Measurements from ENCODE around the gene MYCBP2.
"Not testable (repeated sequence)": the region's sequence is repeated elsewhere in the genome, so short reads cannot be mapped to it uniquely, and the experiment has no call there.

The MYCBP2 gene

DNA sequence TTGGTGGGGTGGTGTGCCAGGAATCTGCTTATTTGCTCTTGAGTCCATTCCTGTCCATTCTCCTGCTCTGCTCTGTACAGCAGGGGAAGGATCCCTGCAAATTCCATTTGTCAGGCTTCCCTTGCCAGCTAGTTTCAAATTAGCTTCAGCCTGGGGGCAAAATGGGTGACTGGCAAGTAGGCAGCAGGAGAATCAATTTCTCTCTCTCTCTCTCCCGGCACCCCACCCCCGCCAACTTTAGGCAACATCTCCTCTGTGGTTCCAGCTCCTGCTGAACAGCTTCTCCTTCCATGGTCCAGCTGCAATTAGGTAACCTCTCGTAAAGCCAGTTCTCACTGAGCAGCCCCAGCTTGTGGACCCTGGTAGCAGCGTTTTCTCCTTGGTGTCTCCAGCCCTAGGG, 6.7 kb upstream of the MYCBP2 start:
- no peak for DNase-seq

DNA sequence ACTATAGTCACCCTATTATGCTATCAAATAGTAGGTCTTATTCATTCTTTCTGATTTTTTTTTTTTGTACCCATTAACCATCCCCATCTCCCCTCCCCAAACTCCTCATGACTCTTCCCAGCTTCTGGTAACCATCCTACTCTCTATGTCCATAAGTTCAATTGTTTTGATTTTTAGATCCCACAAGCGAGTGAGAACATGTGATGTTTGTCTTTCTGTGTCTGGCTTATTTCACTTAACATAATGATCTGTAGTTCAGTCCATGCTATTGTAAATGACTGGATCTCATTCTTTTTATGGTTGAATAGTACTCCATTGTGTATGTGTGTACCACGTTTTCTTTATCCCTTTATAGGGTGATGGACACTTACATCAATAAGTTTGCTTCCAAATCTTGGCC, 4.5 kb upstream of the MYCBP2 start:
- no peak for DNase-seq

DNA sequence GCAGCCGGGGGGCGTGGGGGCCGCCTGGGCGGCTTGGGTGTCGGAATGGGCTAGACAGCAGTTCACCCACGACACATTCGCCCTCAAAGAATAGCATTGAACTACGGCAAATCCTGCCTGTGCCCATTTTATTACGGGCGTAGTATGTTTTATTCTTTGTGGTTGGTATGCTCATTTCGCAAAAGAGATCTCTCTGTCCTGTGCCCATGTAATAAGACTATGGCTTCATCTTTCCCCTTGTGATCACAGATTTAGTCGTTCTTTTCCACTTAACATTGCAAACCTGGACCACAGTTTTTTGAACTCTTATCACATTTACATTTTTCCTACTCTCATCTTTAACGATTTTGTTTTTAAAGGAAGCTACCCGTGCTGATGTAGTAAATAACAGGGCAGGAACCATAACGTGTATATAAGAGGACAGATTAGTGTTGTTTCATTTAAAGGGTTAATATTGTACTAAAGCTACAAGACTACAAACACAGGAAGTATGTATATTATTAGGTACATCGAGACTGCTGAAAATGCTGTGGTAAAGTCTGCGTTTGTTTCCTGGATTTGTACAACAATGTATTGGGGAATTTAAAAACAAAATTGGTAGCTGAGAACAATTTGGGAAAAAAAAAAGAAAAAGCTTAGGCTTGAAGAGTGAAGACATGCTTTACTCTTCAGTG, 3.2 kb upstream of the MYCBP2 start:
- no peak for DNase-seq

DNA sequence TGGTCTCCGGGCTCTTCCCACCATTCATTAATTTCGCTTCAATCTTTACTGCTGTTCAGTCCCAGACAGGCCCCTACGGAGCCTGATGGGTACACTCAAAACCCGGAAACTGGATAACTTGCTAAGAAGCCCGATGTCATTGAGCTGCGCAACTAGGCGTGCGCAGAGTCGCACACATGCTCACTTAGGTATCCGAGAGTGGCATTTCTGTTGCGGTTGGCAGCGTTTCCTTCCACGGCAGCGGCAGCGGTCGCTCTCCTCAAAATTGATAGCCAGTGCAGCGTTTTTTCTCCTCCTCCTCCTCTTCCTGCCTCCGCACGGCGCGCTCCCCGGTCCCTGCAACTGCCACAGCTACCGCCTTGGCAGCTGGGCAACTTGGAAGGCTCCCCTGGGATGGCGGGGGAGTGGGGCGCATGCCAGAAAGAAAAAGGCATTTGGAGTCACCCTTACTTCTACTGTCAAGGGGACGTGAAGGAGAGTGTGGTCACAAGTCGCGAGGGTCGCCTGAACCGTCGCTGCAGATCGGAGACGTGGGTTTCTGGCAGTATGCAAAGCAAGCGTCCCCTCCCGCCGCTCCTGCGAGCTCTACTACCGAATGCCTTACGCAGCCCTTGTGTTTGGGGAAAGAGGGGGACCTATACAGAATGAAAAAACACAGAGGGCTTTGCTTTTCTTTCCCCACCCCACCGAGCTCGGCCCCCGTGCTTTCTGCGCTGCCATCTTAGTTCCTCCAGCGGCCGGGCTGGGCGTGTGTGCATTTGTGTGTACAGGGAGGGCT, 2.4 kb upstream of the MYCBP2 start:
- DNase-seq = peak; percentile 60

DNA sequence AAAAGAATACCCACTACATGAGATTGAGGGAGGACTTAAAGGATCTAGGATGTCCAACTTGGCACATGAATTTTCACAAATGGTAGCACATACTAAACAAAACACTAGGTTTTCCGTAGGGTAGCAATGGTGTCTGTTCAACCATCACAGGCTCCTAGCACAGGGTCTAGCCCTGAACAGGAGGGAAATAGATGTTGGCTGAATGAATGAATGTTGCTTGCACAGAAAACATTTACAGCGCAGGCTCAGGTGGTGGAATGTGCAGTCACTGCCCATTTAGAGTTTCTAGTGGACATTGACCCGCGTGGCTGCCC, 1.9 kb upstream of the MYCBP2 start:
- no peak for DNase-seq

DNA sequence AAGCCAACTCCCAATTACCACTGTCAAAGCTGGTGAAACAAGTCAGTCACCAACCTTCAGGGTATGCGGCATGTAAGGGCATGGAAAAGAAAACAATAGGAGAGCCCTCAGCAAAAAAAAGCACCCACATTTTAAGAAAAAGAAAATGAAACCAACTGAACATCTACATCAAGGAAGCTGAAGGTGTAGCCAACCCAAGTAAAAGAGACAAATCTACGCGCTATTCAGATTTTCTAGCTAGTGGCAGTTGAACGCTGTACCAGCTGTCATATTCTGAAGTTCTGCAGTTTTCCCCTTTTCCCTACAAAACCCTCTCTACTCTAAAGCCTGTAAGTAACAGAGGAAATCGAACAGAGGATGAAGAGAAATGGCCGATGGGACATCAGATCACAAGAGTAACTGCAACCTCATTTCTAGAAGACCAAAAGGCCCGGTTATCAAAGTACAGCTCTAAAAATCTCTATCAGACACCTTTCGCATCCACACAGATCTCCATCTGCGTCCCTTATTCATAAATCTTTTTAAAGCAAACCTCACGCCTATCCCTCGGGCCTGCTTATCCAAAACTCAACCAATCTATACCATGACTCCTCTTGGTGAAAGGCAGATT, 1.4 kb downstream of the MYCBP2 start:
- no peak for DNase-seq

DNA sequence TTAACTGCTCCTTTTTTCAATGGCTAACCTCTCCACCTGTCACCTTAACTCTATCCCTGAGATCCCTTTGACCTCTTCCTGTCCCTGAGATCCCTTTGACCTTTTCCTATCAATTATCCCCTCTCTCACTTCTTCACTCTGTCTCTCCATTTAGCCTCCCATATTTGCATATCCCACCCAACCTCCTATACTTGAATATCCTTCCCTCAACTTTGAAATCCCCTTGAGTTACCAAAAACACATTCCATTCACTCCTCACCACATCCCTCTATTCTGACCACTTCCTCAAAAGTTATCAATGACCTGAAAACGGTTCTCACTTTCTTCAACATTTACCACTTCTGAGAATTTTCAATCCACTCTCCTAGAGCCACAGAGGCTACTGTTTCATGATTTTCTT, 3.0 kb downstream of the MYCBP2 start:
- no peak for DNase-seq

DNA sequence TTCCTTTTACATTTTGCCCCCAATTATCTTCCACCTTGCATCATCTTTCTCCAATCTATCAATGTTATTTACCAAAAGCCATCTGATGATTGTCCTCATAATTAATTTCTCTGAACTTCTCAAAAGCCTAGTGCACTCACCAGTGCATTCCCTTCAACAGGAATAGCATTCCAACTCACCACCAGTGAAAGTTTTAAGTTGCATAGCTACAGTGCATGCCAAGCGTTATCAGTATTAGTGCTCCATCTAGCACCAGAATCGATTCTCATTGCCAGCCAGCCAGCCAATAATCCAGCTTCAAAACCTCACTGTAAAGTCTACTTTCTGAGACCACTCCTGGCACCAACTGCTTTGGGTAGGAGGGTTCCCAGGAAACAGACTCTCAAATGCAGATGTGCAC, 7.4 kb downstream of the MYCBP2 start:
- no peak for DNase-seq

DNA sequence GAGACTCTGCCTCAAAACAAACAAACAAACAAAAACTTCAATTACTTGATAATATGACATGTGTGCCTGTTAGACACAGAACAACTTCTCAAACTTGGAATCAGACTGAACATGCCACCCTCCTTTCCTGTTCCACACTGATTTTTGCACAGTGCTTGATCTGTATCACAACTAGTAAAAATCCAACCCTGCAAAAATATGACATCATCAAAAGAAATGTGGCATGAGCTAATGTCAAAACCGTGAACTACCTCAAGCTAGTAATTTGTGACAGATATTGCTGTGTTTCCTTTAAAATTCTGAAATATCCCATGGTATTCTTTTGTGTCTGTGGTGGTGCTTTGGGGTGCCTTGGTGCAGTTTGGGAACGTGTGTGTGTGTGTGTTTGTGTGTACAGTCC, 8.2 kb downstream of the MYCBP2 start:
- DNase-seq = no peak

DNA sequence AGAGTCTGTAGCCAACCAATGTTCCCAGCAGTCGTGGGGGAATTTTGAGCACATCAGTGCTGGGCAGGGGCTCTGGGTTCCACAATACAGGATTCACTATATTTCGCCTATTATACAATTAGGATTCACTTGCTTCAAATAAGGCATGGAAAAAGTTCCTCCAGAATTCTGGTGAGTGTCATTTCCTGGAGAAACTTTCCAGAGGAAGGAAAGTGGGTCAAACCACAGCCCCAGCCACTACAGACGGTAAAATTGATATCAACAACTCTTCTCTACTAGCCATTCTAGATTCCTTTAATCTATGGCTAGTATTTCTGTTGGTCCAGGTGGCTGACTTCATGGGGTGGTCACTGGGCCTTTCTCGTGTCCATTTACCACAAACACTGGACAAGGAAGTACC, 10.5 kb downstream of the MYCBP2 start:
- DNase-seq = no peak

DNA sequence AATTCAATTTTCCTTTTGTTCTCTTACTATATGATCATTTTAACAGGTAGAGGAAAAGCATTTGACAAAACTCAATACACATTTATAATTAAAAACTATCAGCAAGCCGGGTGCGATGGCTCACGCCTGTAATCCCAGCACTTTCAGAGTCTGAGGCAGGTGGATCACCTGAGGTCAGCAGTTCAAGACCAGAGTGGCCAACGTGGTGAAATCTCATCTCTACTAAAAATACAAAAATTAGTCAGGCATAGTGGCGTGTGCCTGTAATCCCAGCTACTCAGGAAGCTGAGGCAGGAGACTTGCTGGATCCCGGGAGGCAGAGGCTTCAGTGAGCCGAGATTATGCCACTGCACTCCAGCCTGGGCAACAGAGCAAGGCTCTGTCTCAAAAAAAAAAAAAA, 11.4 kb downstream of the MYCBP2 start:
- DNase-seq = not testable (repeated sequence)

DNA sequence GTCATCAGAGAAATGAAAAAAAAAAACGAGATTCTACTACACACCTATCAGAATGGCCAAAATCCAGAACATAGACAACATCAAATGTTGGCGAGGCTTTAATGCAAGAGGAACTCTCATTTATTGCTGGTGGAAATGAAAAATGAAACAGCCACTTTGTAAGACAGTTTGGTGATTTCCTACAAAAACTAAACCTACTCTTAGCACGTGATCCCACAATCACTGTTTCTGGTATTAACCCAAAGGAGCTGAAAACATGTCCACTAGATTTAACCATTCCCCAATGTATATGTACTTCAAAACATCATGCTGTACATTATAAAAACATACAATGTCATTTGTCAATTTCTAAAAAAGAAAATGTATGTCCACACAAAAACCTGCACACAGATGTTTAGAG, 13.0 kb downstream of the MYCBP2 start:
- DNase-seq = no peak

DNA sequence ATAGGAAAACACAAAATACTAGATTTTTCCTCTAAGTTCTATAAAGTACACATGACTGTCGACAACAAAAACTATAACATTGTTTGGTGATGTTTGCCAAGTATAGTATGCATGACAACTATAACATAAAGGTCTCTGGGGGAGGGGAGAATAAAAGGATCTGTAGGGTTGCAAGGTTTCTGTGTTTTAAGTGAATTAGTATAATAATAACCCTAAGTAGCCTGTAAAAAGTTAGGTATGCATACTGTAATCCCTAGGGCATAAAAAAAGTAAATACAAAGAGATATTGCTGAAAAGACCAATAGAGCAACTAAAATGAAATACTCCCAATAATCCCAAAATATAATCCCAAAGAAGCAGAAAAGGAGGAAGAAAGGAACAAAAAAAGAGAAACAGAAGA, 14.6 kb downstream of the MYCBP2 start:
- no peak for DNase-seq

DNA sequence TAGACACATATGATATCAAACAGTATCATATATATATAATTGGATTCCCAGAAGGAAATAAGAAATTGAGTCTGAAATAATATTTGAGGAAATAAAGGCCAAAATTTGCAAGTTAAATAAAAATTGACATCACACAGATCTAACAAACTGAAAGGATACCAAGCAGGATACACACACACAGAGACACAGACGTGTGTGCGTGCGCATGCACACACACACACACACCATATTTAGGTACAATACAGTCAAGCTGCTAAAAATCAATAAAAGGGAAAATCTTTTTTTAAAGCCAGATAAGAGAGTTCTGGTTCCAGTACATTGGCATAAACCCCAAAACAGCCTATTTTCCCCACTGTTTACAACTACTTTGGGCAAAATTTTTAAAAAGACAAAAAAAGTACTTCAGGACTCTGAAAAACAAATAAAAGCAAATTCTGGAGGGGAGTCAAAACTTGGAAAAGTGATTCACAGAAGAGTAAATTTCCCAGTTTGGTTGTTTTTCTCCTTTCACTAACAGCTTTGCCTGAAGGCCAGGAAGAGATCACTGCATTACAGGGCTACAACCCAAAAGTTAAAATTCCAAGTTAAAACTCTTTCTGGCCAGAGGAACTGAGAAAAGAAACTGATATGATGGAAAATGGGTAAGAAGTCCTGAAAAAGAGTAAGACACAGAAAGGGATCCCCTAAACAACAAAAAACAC, 16.2 kb downstream of the MYCBP2 start:
- no peak for DNase-seq

DNA sequence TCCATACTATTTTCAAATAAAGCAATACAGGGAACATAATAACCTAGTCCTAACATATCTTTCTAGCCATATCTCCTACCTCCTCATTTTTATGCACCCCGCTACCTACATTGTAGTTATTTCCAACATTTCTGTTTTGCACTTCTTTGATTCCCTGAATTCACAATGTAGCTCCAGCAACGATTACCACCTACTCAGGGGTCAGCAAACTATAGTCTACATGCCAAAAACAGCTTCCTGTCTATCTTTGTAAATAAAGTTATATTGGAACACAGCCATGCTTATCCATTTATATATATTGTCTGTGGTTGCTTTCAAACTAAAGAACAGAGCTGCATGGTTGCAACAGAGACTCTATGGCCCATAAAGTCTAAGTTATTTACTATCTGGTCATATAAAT, 16.7 kb downstream of the MYCBP2 start:
- DNase-seq = no peak

DNA sequence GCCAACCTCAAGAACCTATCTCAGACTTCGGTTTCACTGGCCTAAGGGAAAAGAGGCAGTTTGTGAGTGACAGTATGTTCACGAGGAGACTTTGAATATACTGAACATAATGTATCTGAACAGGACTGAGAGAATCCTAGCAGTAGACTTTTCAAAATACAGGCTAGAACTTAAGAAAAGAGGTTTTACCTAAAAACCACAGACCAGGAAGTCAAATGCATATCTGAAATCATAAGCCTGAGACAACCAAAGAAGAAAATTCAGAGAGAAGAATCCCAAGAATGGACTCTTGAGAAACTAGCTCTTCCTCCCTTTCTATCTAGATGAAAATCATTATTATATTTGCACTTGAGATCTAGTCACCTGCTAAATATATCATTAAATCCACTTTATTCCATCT, 17.6 kb downstream of the MYCBP2 start:
- no peak for DNase-seq

DNA sequence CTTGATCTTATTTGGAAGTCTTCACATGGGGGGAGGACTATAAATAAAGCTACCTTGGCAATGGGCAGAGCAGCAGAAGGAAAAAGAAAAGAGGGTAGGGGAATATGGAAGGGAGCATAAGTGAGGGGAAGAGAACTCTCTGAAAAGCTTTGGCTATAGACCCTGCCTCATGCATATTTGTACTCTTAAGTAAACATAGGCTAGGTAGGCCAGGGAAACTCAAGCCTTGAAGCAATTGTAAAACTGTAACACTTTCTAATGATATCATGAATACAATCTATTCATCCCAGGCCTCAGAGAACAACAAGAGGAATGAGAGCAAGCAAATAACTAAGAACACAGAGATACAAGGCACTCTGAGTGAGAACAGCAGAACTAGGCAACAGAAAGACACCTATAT, 20.4 kb downstream of the MYCBP2 start:
- DNase-seq = no peak

DNA sequence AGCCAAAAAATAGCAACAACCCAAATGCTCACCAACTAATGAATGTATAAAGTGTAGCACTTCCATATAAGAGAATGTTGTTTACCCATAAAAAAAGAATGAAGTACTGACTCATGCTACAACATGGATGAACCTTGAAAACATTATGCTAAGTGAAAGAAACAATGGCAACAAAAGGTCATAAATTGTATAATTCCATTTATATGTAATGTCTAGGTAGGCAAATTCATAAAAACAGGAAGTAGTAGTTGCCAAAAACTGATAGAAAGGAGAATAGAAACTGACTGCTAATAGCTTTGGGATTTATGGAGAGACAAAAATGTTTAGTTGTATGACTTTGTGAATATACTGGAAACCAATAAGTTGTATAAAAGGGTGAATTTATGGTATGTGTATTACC, 21.6 kb downstream of the MYCBP2 start:
- no peak for DNase-seq

DNA sequence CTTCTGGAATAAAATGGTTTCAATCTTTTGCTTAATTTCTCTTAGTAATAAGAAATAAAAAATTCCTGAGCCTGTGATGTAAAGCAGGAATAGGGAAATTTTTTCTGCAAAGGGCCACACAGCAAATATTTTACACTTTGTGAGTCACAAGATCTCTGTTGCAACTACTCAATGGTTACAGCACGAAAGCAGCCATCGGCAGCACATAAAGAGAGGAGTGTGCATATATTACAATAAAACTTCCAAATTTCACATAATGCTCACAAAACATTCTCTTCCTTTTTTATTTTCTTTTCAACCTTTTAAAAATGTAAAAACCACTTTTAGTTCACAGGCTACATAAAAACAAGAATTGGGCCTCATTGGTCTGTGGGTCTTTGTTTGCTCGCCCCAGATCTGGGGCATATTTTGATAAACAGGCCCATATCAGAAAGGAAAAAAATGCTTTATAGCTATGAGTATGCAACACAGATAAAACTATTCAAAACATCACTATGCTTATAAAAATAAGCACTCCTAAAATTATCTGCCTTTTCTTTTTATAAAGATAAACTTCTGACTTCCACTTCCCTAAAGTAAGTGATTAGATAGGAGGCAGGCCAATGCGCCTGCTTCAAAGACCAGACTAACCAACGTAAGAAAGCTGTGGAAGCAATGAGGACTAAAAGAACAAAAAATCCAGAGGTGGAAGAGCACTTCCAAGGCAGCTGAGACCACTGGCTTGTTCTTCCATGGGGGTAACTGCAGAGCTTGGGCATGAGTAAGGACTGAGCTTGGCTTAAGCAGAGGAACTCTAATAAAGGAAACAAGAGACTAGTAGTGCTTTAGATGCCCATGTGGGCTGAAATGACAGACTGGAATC, 26.5 kb downstream of the MYCBP2 start:
- no peak for DNase-seq

DNA sequence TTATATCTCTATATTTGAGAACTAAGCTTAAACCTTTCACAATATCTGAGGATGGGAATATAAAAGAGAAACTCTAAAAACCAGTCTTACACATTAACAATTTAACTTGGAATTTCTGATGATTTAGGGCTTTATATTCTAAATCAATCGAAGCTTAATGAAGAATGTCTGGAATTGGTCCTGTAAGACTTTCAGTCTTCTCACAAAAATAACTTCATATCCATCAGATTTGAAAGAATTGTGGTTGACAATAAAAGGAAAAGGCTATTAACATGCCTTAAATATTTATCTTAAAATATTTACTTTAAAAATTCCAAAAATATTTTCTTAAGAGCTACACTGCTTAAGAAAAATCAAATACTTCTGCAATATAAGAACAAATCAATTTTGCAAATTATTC, 27.3 kb downstream of the MYCBP2 start:
- DNase-seq = no peak

DNA sequence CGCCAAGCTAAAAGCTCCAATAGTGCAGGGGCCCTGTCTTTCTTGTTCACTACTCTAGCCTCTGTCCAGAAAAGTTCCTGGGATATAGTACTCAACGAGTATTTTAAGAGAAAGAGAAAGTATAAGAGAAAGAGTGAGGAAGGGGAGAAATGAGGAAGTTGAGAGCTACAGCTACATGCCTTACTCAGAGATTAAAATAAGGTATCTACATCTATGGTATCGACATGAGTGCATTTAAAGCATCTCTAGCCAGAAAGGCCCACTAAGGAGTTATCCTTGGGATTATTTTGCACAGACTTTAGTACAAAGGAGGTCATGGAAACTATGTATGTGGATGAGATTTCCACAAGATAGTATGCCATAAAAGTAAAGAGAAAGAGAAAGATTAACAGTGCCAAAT, 28.5 kb downstream of the MYCBP2 start:
- DNase-seq = no peak

DNA sequence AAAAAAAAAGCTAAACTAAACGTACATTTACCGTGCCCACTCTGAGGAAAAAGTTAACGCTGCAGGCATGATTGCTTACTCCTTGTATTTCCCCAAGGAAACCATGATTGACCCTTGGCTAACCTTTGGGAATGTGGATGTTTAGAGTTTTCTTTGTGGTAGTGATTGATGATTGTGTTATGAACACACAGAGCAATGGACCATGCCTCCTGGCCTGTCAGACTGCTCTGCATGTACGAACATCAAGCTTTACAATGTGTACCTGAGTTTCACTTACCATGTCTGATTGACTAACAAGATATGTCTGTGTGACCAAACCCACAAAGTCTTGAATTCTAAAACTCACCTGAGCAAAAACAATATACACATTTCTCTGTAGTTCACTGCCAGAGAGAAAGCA, 35.1 kb downstream of the MYCBP2 start:
- no peak for DNase-seq

DNA sequence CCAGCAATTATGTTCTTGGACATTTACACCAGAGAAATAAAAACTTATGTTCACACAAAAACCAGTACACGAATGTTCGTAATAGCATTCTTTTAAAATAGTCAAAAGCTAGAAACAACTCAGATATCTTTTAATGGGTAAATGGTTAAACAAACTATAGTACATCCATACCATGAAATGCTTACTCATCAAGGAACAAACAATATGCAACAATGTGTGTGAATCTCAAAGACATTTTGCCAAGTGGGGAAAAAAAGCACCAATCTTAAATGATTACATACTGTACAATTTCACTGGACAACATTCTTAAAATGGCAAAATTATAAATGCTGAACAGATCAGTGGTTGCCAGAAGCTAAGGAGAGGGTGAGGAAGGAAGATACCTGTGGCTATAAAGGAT, 36.6 kb downstream of the MYCBP2 start:
- no peak for DNase-seq
